ENCODE data around the gene TMCC1. TPM values are rescaled to one million over a fixed set of nuclear protein-coding genes. Genes with fewer than 3 reads are reported as not detected.
A peak's percentile ranks its signal among the peaks of the same experiment; 100 is the strongest.
"Not testable (repeated sequence)": the region's sequence is repeated elsewhere in the genome, so short reads cannot be mapped to it uniquely, and the experiment has no call there.

Gene TMCC1
- total RNA-seq, 1 donor from 2014 or later: 56.1 TPM

GRCh38 chr3:129901272-129901671 is 7.8 kb upstream of the TMCC1 start:
- ATAC-seq; intact Hi-C loops (cut with DNase I): not testable (repeated sequence)

GRCh38 chr3:129897026-129897425 is 3.5 kb upstream of the TMCC1 start:
- no peak for ATAC-seq
- no peak for DNase-seq (ENCODE audit: low spot score)
- intact Hi-C loops (cut with DNase I): no loop called here

More at GRCh38 chr3:129901272-129901671, 7.8 kb upstream of the TMCC1 start:
- not testable (repeated sequence) for DNase-seq (ENCODE audit: low spot score)

- intact Hi-C loops (cut with DNase I): no loop called here
- ATAC-seq (peak; percentile 57), DNase-seq (ENCODE audit: low spot score) (peak; percentile 71)
These were observed 492 bp downstream of the TMCC1 start for GRCh38 chr3:129892857-129893580.

GRCh38 chr3:129892486-129892856 is 1.0 kb downstream of the TMCC1 start:
- intact Hi-C loops (cut with DNase I): no loop called here
- DNase-seq (ENCODE audit: low spot score) (no peak), ATAC-seq (no peak)

- ATAC-seq (no peak), DNase-seq (ENCODE audit: low spot score) (no peak)
- intact Hi-C loops (cut with DNase I): no loop called here
These were observed 2.6 kb downstream of the TMCC1 start for GRCh38 chr3:129890891-129891290.

- intact Hi-C loops (cut with DNase I): no loop called here
- ATAC-seq (no peak), DNase-seq (ENCODE audit: low spot score) (no peak)
These were observed 3.4 kb downstream of the TMCC1 start for GRCh38 chr3:129890125-129890524.

- ATAC-seq (no peak), DNase-seq (ENCODE audit: low spot score) (no peak)
- intact Hi-C loops (cut with DNase I): no loop called here
These were observed 4.7 kb downstream of the TMCC1 start for GRCh38 chr3:129888771-129889170.

GRCh38 chr3:129881261-129881660 is 12.2 kb downstream of the TMCC1 start:
- no peak for DNase-seq (ENCODE audit: low spot score)
- no peak for ATAC-seq
- intact Hi-C loops (cut with DNase I): no loop called here

- DNase-seq (ENCODE audit: low spot score) (no peak), ATAC-seq (no peak)
- intact Hi-C loops (cut with DNase I): no loop called here
These were observed 15.2 kb downstream of the TMCC1 start for GRCh38 chr3:129878355-129878754.

GRCh38 chr3:129874479-129874878 is 19.0 kb downstream of the TMCC1 start:
- ATAC-seq; DNase-seq (ENCODE audit: low spot score); intact Hi-C loops (cut with DNase I): not testable (repeated sequence)

GRCh38 chr3:129868912-129869311 is 24.6 kb downstream of the TMCC1 start:
- no peak for DNase-seq (ENCODE audit: low spot score)
- intact Hi-C loops (cut with DNase I): no loop called here
- ATAC-seq: no peak

- ATAC-seq: no peak
- intact Hi-C loops (cut with DNase I): no loop called here
- no peak for DNase-seq (ENCODE audit: low spot score)
These were observed 25.9 kb downstream of the TMCC1 start for GRCh38 chr3:129867506-129868124.

GRCh38 chr3:129865806-129866205 is 27.7 kb downstream of the TMCC1 start:
- DNase-seq (ENCODE audit: low spot score): no peak
- no peak for ATAC-seq
- intact Hi-C loops (cut with DNase I): no loop called here

- DNase-seq (ENCODE audit: low spot score) (no peak), ATAC-seq (no peak)
- intact Hi-C loops (cut with DNase I): no loop called here
These were observed 29.0 kb downstream of the TMCC1 start for GRCh38 chr3:129864519-129864918.

- intact Hi-C loops (cut with DNase I): no loop called here
- DNase-seq (ENCODE audit: low spot score) (no peak), ATAC-seq (no peak)
These were observed 34.2 kb downstream of the TMCC1 start for GRCh38 chr3:129859272-129859671.

- intact Hi-C loops (cut with DNase I): no loop called here
- no peak for ATAC-seq
- DNase-seq (ENCODE audit: low spot score): no peak
These were observed 35.6 kb downstream of the TMCC1 start for GRCh38 chr3:129857899-129858298.

GRCh38 chr3:129856790-129857189 is 36.7 kb downstream of the TMCC1 start:
- DNase-seq (ENCODE audit: low spot score); ATAC-seq; intact Hi-C loops (cut with DNase I): not testable (repeated sequence)

- peak; percentile 67 for ATAC-seq
- DNase-seq (ENCODE audit: low spot score): no peak
- intact Hi-C loops (cut with DNase I): no loop called here
These were observed 37.6 kb downstream of the TMCC1 start for GRCh38 chr3:129855832-129856419.

- intact Hi-C loops (cut with DNase I): no loop called here
- DNase-seq (ENCODE audit: low spot score): no peak
- ATAC-seq: peak; percentile 85
These were observed 38.2 kb downstream of the TMCC1 start for GRCh38 chr3:129855170-129855831.

- intact Hi-C loops (cut with DNase I): no loop called here
- DNase-seq (ENCODE audit: low spot score) (no peak), ATAC-seq (no peak)
These were observed 39.1 kb downstream of the TMCC1 start for GRCh38 chr3:129854460-129854859.

All from sciatic nerve (tissue), 2 donors.